HG02571 (cell line): ENCODE measurements around the gene ADAMTS14.

Experiments
- ATAC-seq: cut with Tn5 transposase; IDR thresholded peaks from one replicate; pipeline ENCODE4 v1.9.1; 2021; ENCODE audit warnings: mild to moderate bottlenecking, moderate library complexity; ENCODE audit not compliant: unreplicated experiment

ADAMTS14 gene

DNA sequence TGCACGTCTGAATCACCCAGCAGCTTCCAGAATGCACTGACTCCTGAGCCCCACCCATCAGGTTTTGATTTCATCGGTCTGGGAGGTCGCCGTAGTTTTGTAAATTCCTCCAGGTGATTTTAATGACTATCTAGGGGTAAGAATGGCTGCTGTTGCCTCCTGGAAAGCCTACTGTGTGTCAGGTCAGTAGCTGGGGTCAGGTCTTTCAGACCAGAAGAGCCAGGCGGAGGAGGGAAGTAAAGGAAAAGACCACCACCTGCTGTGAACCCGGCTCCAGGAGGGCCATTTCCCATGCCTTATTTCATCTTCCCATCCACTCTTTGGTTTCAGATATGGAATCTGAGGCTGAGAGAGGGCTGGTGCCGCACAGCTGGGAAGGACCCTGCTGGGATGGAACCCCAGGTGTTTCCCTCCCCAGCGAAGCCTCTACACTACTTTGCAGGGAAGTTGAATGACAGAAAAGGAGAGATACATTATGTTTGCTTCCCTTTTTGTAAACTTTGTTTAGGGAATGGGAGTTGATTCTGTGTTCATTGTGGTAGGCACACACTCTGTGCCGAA, 19.8 kb downstream of the ADAMTS14 start:
- ATAC-seq: no peak

DNA sequence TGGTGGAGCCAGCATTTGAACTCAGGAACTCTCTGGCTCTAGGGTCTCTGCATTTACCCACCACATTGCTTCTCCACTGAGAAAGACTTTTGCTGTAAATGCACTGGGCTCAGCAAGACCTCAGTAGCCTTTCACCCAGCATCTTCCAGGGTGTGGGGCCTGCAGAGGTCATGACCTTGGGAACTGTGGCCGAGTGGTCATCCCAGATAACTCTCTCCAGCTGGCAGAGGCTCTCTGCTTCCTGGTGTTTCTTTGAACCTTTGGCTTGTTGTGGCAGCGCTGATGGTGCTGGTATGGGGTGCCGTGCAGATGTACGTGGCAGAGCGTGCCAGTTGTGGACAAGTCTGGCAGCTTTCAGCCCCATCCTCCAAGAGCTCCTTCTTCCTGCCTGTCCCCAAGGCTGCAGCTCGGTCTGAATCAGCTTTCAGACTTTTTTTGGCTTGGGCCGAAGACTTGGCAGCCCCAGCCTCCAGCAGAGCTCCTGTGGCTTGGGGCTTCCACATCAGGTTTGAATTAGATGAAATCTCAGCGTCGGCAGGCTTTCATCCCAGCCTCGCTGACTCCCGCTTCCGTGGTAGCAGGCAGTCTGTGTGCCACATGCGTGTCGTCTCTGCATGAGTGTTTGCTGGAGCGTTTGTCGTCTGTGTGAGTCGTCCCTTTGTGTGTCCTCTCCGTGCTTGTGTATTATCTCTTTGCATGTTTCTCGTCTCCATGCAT, 21.5 kb downstream of the ADAMTS14 start:
- no peak for ATAC-seq

DNA sequence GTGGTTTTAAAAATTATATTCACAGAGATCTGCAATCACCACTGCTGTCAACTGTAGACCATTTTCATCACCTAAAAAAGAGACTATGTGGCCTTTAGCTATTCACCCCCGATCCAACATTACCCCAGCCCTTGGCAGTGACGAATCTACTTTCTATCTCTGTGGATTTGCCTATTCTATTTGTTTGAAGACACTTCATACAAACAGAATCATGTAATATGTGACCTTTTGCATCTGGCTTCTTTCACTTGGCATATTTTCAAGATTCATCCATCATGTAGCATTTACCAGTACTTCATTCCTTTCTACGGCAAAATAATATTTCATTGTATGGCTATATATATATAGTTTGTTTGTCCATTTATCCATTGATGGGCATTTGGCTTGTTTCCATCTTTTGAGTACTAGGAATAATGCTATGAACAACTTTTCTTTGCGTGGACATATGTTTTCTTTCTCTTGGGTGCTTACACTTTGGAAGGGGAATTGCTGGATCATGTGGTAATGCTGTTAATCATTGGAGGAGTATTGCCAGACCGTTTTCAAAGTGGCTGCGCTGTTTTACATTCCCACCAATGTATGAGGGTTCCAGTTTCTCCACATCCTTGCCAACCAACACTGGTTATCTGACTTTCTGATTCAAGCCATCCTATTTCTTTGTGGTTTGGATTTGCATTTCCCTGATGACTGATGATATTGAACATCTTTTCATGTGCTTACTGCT, 22.3 kb downstream of the ADAMTS14 start:
- ATAC-seq: no peak

DNA sequence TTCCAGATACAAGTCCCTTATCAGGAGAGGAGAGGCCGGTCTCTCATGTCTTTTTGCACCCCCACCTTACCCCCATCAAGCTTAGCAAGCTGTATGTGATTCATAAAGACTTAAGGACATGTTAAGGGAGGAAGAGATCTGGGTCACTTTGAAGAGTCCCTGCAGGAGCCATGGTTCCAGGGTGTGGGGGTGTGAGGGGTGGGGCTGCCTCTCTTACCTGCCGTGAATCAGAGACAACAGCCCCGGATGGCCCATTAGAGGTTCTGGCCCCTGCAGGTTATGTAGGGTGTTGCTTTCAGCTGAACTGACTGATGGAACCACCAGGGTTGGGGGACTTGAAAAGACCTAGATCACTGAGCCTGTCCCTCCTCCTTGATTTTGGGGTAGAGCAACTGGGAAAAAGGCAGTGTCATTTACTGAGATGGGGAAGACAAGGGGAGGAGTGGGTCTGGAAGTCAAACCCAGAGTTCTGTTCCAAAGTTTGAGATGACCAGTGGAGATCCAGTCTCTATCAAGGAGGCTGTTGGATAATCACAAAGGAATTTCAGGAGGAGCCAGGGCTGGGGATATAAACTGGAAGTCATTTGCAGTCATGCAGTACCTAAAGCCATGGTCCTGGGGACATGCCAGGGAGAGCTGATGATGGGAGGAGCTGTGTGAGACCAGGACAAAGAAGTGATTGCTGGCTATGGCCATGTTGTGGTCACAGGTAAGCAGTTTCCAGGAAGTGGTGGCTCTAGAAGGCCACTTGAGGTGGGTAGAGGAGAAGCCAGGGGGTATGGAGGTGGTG, 23.1 kb downstream of the ADAMTS14 start:
- no peak for ATAC-seq

DNA sequence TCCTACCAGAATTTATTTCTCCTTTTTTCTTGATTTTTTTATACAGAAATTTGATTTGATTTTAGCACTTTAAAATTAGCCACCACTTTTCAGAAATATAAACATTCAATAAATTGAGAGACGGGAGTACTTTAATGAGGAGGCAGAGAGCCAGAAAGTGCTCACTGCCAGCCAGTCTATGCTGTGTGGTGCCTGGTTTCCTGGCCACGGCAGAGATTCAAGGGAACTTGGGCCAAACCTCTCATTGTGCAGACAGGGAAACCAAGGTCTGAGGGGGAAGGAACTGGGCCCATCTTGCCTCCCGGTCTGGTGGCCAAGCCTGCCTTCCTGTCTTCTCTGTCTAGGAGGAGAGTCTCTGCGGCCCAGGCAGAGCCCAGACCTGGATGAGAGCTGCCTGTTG, 25.9 kb downstream of the ADAMTS14 start:
- ATAC-seq: no peak

DNA sequence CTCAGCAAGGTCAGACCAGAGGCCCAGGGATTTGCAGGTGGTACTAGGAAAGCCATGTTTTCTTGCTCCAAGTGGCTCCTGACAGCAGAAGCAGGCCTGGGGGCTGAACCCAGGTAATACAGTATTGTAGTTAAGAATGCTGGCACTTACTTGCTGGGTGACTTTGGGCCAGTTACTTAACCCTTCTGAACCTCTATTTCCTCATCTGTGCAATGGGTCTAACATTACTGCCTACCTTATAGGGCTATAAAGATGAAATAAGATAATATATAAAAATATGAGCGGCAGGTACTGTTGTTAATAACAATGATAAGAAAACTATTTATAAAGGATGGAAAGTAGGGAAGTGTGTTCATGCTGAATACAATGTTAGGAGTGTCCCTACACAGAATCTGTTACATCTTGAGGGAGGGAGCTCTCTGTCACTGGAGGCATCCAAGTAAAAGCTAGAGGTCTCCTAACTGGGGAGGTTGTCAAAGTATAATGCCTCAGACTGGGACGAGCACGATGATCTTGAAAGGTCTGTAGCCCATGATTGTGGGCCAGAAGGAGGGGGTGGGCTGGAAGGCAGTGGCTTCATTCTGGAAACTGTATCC, 26.9 kb downstream of the ADAMTS14 start:
- ATAC-seq: no peak

DNA sequence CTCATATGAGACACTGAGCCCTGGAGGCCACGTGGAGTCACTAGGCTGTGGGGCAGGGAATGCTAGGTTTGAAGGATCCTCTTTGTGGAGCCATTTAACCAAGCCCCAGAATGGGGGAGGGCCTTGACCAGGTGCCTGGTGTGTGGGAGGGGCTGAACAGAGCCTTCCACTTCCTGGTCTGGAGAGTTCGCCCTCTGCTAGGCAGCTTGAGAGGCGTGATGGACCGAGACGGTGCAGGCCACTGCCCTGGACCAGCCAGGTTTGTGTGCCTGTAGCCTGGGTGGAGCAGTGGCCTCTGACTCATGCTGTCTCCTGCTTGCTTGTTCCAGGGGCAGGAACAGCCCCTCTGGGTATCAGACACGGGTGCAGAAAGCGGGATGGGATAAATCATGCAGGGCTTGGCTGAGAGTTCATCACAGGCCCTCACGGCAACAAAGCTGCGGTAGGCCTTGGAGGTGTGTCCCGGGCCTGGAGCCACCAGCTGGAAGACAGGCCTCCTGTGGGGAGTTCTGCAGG, 27.4 kb downstream of the ADAMTS14 start:
- no peak for ATAC-seq

DNA sequence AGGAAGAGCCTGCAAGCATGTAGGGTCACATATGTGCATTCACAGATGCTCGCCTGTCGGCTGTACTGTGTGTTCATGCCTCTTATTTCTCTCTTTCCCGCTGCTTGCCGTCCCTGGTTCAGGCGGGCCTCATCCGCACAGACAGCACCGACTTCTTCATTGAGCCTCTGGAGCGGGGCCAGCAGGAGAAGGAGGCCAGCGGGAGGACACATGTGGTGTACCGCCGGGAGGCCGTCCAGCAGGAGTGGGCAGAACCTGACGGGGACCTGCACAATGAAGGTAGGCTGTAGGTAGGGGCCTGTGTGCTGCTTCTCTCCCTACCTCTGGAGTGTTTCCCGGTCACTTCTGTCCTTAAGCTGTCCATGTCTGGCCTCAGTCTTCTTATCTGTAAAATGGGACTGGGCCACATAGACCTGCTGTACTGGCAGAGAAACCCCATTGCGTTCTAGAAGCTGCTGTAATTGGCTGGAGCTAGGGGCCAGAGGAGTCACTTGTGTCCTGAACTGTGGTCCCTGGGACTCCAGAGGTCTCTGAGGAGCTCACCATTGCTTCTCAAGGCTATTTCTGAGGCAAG, 30.0 kb downstream of the ADAMTS14 start:
- ATAC-seq: no peak

DNA sequence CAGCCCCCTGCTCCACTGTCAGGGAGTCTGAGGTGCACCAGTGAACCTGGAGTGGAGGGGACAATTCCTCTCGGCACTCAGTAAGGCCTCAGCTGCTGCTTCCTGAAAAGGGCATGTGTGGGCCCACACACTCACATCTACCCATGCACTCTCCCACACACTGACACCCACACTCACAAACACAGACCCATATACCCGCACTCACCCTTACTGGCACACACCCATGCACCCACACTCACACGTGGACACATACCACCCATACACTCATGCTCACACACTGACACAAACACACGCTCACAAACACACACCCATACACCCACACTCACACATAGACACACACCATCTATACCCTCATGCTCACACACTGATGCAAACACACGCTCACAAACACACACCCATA, 31.9 kb downstream of the ADAMTS14 start:
- no peak for ATAC-seq

DNA sequence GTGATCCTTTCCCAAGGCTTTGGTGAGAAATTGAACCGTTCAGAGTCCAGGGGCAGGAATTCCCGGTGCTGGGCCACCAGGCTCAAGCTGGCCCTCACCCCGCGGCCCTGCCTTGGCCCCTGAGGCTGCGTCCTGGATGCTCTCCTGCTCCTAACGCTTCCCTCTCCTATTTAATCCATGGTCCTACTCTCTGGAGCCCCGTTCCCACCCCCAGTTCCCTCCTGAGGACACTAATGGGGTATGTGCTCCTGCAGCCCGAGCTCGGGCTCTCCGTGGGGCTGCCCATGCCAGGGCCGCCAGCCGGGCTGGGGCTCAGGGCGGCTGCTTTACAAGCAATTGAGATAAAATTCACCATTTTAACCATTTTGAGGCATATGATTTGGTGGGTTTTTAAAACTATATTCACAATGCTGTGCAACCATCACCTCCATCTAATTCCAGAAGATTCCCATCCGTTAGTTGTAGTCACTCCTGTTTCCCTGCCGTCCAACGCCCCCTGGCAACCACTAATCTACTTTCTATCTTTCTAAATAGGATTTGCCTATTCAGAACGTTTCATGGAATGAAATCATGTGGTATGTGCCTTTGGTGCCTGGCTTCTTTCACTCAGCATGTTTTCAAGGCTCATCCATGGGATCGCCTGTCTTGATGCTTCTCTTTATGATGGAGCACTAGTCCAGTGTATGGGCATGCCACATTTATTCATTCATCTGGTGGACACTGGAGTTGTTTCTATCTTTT, 33.0 kb downstream of the ADAMTS14 start:
- no peak for ATAC-seq

DNA sequence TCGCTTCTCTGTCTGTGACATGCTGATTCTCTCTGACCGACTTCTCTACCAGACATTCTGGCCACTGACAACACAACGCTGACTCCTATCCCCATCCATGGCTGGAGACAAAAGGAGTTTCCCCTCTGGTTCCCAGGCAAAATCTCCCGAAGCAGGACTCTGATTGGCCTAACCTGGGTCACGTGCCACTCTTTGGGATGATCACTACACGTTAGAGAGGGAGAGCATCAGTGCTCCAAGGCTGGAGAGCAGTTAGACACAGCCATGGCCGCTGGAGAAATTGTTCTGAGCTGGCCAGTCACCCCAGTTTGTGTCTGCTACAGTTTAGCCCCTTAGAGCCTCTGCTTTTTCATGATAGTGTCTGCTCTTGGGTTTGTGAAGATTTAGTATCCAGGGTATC, 38.9 kb downstream of the ADAMTS14 start:
- no peak for ATAC-seq

DNA sequence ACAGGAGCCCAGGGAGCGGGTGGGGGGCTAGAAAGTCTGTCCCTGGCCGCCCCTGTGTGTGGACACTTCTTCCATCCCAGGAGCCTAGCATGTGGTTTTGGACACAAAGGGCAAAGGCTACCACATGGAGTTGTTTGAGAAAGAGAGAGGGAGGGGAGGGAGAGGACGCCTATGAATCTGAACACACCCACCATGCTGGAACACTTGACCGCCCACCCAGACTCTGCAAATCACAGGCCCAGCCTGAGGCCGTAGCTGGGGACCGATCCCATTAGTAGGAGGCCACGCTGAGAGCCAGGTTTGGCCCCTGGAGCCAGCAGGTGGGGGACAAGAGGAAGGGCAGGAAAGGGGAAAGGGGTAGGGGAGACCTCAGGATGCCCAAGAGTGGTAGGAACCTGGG, 39.6 kb downstream of the ADAMTS14 start:
- no peak for ATAC-seq

DNA sequence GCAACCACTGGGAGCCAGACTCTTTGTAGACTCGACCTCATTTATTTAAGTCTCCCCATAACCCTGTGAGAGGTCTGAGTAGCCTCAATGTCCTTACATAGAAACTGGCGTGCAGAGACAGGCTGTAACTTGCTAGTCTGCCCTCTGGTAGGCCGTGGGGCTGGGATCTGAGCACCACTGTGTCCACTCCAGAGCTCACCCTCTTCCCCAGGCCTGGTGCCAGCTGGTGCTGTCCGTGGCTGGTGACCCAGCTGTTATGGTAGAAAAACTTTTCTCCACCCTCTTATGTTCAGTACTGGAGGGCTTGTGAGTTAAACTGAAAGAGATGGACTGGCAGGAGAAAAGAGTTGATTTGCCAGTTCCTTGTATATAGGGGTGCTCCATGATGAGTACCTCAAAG, 41.9 kb downstream of the ADAMTS14 start:
- ATAC-seq: no peak

DNA sequence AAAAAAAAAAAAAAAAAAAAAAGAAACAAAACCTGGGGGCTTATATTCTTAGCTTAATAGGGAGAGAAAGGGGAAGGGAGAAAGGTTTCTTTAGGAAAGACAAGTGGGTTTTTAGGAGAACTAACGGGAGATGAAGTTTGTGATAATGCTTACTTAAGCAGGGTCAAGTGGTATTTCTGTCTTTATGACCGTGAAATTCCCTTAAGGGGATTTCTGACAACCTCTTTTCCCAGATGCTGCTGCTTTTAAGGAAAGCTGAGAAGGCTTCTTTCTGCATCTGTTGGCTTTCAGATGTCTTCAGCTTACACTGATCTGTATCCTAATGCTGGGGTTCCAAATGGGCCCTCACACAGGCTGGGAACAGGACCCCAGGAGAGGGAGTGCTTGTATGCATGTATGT, 42.6 kb downstream of the ADAMTS14 start:
- no peak for ATAC-seq

DNA sequence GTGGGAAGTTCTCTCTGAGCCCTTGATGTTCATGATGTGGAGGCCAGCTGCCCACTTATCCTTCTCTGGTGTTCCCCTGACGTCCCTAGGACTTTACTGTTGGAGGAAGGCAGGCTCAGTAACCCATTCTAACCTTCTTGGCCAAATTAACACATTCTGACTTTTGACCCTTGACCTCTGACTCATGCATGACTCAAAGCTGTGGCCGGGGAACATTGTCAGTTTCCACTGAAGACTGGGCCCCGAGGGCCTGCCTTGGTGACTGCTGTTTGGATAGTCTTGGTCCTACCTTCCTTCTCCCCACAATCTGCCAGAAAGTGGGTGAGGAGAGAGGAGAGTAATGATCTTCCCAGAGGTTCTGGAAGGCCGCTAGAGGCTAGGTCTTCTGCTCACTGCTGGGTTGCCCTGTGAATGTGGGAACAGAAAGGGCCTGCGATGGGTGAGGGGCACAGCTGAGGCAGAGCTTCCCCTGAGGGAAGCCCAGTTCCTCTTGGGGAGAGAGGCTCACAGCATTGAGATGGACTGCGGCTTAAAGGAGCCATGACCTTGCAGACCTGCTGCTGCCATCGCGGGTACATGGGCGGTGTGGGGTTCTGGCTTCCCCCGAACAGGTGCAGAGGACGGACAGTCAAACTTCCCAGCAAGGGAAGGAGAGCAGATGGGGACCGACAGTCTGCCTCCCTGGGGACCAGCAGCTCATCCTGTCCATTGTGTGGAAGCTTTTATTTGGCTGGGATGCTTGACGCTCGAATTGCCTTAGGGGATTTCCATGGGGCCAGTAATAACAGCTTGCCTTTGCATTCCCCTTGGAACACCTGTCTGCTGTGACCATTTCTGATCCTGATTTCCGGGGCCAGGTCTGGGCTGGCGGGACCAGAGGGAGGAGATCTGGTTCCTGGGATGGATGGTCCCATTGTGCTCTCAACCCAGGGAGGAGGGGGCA, 43.8 kb downstream of the ADAMTS14 start:
- ATAC-seq: no peak

DNA sequence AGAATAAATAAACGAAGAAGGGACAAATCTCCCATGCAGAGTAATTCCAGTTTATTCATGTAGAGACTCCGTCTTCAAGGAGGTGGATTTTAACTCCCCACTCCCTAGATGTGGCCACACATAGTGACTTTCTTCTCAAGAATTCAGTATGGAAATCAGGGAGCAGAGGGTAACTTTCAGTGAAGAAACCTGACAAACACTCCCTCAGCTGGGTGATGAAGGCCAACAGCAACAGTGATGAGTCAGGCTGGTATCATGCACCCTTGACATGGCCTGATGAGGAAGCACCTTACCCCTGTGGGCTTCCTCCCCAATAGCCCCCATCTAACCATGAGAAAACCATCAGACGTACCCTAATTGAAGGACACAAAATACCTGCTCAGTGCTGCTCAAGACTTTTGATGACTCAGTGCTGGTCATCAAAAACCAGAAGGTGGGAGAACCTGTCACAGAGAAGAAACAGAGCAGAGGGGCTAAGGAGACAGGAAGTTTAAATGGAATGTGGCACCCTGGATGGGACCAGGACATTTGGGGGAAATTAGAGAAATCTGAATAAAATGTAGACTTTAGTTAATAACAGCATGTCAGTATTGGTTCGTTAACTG, 50.6 kb downstream of the ADAMTS14 start:
- ATAC-seq: no peak

DNA sequence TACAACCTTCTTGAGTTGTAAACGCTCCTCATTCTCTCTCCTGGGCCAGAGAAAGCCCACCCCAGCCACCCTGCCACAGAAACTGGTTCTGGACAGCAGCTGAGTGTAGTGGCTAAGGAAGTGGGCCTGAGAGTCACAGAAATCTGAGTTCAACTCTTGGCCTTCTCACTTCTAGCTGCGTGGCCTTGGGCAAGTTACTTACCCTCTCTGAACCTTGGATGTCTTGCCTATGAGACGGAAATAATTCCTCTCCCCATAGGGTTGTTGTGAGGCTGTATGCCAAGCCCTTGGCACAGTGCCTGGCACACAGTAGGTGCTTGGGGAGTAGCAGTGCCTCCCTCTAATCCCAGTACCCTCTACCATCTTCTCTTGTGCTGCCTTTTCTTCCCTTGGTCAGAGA, 51.5 kb downstream of the ADAMTS14 start:
- no peak for ATAC-seq

DNA sequence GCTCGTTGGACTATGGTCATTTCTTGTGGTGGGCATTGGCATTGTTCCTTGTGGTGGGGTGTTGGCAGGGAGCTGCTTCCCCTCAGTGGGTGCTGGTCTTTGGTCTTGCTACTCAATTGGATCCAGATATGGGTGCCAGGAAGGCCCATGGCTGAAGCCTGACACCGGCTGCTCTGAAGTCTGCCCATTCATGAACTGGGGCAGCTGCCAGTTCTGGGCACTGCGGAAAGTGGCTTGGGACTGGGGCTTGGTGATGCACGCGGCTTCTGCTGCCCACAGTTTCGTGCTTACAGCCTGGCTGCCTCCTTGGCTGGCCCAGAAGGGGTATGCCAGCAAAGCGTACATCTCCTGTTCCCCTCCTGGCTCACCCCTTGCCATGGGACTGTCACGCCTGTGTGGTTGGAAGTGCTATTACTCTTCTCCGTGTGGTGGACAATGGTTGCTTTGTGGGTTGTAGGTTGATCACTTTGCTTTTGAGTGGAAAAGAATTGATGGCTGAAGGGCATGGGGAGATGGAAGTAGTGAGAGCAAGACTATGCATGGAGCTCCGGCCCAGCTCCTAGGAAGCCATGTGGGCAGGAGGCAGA, 54.7 kb downstream of the ADAMTS14 start:
- ATAC-seq: no peak
